C1 segment of cervical spinal cord (tissue), 14 donors: ENCODE measurements around the gene CUX1.

ENCODE experiments used
- DNase-seq, 14 donors: peaks; one replicate each; lab custom pipeline; 2025; lab: John Stamatoyannopoulos, UW

Gene CUX1

DNA sequence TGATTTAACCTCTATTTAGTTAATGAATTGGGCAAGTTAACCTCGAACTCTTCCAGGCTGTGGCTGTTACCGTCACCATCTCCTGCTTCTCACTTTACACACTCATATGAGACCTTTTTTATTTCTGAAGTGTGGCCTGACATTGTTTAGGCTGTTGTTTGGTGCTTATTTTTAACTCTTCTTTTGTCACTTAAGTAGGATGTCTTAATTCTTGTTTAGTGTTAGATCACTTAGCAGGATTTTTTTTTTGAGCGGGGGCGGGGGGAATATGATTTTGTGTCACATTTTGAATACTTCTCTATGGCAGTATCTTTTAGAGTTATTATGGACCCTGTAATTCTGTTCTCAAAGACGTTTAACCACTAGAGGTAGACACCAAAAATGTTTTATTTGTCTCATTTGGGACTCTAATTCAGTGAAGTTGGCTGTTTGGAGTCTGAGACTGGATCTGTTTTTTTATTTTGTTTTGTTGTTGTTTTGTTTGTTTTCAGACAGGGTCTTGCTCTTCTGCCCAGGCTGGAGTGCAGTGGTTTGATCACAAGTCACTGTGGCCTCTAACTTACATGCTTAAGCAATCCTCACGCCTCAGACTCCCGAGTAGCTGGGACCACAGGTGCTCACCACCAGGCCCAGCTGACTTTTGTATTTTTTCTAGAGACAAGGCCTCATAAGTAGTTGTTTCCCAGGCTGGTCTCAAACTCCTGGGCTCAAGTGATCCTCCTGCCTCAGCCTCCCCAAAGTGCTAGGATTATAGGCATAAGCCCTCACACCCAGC lies 73.5 kb downstream of the CUX1 start:
- DNase-seq, result no peak

DNA sequence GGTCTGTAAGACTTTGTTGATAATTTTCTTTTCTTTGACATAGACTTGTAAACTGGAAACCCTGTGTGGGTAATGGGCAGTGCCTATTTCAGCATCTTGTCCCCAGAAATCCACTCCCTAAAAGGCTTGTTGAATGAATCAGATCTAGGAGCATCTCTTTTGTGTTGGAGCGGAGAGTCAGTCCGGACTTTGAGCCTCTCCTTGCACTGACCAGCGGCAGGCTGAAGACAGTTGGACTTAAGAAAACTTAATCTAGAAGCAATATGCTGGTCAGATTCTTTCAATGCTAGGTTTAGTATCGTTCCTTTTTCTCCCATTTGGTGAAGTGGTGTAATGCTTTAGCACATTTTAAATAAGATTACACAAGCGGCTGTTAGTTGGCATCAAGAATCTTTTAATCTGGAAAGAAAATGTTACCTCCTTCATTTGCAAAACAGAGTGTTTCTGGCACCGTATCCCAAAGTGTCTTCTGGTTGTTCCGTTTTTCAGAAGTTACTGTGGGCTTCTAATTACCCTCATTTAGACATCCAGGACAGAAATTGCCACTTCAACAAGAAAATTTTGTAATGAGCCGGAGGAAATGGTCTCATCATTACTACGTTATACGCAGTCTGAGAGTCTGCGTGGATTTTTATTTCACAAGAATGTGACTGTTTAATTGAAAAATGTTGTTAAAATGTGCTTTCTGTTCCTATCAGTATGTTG lies 74.7 kb downstream of the CUX1 start:
- no peak for DNase-seq

DNA sequence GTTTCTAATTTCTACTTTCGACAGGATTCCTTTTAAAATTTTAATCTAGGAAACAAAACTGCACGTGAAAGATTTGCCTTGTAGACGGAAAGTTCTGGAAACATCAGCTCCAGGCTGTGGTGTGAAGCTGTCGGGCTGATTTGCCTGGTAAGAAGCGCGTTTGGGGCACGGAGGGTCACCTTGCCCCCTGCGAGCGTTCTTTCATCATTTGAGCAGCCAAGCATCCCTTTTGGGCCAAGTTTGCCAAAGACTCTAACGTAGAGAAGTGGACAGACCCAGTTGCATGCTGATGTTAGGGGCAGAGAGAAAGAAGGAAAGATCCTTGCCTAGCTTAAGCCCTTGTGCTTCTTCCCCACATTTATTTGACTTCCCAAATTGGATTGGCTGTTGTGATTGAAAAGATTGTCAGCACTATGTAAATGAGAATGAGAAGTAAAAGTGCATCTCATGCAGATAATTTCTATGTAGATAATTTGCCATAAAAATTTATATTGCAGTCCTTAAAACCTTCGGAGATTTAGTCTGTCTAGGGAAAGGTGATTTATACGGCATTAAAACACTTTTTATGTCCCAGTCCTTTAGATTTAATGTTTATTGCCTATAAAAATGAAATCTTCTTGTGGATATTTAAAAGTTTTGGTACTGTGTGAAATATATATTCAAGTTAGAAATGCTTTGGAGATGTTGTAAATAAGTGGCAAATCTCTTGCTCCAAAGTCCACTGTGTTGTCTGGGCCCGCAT lies 76.1 kb downstream of the CUX1 start:
- no peak for DNase-seq

DNA sequence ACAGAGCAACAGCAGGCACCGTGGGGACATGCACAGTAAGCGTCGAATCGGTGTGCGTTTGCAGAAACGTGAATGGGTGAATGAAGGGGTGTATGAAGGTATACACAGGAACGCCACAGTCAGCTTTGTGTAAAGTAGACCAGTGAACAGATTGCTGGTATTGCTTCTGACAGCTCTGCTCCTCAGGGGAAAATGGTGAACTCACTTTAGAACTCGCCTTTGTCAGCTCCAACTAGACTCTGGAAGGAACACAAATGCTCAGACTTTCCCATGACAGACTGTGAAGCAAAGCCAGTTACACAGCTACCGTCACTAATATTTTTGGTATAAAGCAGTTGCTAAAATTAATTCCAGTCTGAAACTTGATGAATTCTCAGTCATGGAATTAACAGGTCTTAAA lies 78.9 kb downstream of the CUX1 start:
- peak in 1 of 14 donors; percentile 72 for DNase-seq

DNA sequence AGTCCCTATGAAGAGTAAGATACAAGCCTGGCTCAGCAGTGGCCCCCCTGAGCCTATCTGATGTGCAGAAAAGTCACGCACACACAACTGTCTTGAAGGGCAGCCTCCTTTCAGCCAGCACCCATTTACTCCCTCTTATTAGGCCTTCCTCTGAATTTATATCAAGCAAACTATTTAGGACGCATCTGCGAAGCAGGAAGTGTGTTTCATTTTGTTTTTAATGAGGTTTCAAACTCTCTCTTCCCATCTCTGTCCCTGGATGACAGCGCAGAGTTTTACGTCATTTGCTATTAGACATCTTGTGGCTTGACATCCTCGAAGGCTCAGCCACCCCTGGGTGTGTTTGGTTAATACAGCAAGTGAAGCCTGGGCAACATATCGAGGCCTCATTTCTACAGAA lies 79.5 kb downstream of the CUX1 start:
- DNase-seq, result no peak

DNA sequence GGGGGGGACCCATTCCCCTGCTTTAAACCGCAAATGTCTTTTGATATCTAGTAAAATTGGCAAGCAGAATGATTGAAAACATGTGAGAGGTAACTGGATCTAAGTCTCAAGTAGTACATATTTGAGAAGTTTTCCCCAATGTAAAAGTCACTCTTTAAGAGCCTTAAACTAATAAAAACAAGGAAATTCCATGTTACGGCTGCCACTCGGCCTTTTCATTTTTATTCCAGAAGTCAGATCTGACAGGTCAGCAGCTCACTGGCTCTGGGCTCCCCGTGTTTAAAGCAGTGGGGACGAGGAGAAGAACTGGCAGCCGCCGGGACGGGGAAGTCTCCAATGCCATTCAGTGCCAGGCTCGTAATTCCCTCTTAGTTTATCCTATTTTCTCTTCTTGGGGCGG lies 80.7 kb downstream of the CUX1 start:
- peak in 1 of 14 donors; percentile 30 for DNase-seq

DNA sequence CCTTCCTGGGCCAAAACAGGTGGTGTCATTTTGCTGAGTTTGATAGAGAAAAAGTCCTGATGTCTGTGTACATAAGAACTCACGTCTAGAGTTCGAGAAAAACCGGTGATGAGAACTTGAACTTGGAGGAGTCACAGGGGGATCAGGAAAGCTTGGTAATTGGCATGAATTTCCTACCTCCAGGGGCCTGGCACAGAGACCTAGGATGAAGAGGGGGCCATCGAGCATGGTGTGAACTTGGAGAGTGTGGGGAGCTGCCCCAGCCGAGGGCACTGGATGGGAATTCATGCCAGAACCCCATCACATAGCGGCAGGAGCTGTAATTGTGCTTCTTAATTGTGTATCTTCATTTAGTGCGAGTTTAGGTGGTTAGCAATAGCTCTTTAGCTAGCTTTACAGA lies 82.2 kb downstream of the CUX1 start:
- no peak for DNase-seq

DNA sequence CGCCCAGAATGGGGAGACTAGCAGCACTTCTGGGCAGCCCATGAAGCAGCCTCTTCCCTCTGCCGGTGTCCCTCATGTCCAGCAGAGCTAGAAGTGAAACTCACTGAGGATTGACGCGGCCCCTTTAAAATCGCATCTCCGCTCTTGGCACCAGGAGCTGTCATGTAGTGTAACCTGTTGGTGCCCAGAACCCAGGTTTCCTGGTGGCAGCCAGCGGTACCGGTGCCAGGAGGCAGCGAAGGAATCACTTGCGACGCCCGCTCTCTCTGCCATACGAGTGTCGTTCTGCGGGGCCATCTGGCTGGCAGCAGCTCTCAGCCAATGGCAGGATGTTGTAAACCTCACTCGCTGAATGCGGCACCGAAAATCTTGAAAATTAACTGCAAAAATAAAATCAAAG lies 82.7 kb downstream of the CUX1 start:
- DNase-seq, result peak in 13 of 14 donors; percentile 13 to 98 (median 32)

DNA sequence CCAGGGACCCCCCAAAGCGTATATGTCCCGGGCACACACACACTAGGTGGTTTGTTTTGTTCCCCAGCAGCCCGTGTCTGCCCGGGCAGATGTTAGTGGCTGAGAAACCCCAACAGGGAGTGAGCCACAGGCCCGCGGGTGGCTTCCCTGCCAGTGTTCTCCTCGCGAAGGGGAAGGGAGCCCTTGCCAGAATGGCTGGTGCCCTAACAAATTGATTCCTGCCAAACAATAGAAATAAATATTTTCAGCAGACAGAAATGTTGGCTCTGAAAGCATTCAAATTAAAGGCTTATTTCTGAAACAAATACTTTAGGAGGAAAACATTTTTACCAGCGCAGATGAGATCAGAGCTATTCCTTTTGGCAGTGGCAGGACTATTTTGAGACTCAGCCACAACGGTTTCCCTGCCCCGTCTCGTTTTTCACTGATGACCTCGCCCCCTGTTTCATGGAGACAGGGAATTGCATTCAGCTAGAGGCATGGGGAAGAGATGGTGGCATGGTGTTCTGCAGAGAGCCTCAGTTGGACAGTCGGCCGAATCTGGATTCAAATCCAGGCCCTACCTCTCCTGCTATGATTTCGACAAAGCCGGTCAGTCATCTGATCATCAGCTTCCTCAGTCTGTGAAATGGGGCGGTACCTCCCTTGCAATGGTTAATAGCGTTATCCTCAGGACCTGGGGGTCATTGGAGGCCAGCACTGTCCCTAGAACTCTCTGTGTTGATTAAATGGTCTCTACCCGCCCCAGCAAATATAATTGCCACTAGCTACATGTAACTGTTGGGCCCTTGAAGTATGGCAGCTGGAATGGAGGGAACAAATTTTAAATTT lies 84.5 kb downstream of the CUX1 start:
- DNase-seq, result peak in 1 of 14 donors; percentile 23

DNA sequence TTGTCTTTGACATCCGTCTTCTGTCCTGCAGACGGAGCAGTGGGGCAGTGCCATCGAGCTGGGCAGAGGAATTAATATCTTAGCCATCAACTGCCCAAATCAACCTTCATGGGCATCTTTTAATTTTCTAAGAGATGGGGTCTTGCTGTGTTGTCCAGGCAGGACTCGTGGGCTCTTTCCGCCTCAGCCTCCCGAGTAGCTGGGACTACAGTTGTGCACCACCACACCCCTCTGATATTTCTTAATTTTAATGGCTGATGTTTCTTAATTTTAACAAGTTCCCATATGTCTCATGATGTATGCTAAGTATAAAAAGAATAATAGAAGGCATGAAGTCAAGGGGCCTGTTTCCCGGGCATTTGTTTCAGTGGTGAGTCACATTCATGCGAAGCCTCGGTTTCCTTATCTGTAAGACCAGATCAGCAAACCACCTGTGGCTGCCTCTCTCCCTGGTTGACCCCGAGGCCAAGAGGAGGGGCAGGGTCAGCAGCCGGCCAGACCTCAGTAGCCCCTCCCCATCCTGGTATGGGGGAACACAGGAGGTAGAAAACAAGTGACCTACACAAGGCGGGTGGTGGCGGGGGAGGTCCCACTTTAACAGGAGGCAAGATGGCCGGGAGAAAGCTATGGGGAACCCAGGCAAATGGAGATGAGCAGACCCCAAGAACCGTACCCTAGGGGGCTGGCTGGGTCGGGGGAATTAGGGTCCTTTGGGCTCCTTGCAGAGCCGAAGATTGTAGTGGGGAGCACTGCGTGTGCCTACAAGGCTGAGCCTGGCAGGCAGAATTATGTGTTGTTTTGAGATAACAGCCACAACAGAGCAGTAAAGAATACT lies 85.5 kb downstream of the CUX1 start:
- DNase-seq, result no peak

DNA sequence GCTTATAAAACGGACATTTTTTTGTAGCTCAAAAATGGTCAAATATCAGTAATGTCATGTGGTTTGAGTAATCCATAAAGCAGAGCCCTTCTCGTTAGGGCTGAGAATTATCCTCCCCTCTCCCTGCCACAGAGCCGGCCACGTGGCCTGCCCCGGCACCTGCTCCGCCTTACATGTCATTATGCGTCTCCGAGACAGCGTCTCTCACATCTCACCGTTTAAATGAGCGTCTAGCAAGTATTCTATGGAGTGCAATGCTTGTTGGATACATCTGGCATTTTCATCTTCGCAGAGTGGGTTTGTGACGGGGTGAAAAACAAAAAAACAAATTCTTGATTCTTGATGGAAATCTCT lies 86.1 kb downstream of the CUX1 start:
- peak in 1 of 14 donors; percentile 60 for DNase-seq

DNA sequence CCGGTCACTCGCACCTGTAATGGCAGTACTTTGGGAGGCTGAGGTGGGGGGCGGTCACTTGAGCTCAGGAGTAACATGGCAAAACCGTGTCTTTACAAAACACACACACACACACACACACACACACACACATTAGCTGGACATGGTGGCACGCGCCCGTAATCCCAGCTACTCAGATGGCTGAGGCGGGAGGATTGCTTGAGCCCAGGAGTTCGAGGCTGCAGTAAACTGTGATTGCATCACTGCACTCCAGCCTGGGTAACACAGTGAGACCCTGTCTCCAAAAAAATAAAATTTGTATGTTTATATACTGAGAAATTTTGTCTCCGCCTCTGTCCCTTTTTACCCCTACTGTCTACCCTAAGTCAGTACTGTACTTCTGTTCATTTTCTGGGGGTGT lies 86.6 kb downstream of the CUX1 start:
- no peak for DNase-seq

DNA sequence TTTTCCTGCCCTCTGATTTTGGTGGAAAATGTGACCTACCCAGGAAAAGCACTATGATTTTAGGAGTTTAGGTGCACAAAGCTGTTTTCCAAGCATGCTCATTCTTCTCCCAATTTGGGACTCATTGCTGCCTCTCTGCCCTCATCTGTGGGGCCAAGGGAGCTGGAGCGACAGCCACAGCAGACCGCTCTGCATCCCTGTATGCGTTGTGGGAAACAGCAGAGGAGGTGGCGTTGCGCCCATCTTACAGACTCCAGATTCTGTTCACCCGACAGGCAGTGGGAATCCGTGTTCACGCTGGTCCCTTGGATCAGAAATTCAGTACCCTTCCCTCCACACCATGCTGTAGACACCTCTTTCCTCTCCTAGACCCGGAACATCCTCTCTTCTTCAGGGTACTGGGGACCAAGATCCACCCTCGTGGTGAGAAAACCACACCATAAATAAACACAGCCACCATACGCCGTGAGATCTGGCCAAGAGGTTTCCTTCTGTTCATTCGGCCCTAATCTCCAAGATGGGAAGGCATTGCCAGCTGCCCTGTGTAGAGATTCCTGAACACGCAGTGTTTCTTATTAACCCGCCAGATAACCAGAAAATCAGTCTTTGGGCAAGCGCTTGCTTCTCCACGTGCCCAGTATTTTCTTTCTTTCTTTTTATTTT lies 87.9 kb downstream of the CUX1 start:
- DNase-seq, result peak in 2 of 14 donors; percentile 27 to 92

DNA sequence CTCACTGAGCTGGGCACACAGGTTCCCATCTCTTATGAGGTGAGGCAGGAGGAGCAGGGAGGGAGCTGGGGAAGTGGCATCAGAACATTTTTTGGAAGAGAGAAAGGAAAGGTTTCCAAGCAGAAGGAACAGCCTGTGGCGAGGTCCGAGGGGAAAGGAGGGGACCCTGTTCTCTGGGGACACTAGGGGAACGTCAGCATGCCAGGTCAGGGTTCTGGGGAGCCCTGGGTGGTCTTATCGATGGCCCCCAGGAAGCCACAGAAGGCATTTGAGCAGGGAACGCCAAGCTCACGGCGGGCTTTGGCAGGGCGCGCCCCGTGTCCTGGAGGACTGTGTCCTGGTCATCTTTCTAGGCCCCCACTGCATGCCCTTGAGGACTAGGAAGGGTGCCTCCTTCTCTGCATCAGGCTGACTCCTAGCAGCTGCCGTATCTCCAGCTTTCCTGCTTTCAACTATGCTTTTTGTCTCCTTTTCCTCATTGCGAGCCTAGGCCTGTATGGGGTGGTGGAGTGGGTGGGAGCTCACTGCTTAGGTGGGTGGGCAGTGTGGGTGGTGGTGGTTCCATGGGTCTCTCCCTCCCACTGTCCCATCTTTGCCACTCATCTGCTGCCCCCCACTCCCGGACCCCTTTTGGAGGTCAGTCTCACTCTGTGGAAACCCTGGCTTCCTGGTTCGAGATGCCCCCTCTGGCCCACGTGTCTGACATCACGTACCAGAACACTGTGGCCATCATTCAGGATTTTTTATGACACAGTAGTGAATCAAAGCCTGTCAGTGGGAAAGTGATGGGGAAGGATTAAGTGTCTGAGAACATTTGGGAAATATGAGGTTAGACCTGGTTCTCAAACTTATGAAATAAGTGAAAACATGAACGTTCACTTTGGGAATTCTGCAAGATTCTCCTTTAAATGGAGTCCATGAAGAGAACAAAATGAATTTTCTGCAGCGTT lies 89.1 kb downstream of the CUX1 start:
- DNase-seq, result no peak

DNA sequence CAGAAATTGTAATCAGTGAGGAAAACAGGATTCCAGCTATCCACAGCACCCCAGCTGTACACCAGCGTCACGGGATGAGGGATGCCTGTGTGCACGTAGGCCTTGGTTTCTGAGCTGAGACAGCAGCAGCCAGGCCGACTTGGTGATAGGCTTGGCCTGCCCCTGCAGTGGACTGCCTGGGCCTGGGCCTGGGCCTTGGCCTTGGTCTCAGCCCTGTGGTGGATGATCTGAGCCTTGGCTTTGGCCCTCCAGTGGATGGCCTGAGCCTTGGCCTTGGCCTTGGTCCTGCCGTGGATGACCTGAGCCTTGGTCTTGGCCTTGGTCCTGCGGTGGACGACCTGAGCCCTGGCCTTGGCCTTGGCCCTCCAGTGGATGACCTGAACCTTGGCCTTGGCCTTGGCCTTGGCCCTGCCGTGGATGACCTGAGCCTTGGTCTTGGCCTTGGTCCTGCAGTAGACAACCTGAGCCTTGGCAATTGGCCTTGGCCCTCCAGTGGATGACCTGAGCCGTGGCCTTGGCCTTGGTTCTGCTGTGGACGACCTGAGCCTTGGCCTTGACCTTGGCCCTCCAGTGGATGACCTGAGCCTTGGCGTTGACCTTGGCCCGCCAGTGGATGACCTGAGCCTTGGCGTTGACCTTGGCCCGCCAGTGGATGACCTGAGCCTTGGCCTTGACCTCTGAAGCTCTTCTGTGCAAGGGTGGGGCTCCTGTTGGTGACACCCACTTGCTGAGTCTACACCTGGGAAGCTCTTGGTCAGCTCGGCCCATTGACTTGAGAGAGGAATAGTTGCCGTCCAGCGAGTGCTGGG lies 93.8 kb downstream of the CUX1 start:
- DNase-seq, result no peak

DNA sequence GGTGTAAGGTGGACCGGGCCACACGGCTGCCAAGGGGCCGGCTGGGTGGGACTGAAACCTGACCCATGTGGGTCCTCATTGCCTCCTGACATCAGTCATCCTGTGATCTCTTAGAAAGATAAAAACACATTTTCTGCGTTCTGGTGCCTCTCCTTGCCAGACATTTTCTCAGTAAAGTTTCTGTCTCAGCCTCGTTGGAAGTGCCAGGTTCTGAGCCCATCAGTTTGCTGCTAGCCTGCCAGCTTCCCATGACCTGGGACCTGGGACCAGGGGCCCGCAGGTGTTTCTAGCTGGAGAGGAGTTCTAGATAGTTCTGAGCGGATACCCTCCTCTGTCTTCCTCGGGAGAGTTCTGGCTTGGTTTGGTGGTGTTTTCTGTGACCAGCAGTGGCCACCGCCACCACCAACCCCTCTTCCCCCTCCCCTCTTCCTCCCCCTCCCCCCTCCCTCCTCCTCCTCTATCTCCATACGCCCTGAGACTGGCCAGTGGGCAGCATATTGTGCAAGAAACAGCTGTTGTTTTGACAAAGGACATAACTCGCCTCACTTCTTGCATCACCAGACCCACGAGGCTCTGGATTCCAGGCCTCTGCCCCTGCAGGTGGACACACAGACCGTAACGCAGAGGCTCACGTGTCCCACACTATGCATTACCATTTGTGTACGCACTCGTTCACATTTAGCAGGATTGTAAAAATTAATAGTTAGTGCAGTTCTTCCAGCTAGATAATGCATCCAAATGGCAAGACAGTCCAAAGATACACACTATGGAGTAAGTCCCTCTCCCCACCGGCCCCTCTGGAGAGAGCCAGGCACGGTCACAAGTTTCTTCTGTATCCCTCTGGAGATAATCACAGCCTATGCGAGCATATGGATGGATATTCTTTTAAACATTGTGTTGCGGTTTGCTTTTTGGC lies 94.6 kb downstream of the CUX1 start:
- DNase-seq, result no peak

DNA sequence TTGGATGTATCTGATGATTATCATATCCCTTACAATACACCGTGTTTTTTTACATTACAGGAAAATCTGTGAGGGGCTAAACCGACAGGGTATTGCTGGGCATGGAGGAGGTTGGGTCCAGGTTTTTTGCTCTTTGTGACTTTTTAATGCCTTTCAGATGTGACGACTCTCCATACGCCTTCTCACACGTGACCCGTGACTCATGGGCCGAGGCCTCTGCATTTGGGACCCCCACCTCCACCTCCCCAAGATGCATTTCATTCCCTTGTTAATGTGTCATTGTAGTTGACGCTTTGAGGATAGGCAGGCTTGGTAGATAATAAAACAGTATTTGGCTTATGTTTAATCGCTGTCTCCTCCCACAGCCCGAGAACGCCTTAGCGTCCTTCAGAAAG lies 95.3 kb downstream of the CUX1 start:
- DNase-seq, result no peak
